ENCODE measurements around the gene SOBP.

Gene SOBP

DNA sequence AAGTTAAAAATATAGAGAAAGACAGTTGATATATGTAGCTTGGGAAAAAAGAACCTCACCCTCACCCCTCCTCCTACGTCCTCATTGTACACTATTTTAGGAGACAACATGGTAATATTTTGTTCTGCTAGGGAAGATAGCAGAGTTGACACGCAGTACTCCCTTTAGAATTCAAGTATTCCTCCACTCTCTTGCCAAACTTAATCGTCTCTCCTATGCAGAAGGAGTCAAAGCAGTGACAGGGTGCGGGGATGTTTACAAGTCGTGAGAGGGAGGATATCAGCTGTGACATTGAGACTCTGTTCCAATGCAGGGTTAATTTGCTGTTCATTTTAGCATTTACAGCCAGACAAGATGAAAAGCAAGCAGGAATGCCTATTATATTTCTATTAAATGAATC lies 97.5 kb downstream of the SOBP start:
- no peak for DNase-seq (ENCODE audit: low spot score)

DNA sequence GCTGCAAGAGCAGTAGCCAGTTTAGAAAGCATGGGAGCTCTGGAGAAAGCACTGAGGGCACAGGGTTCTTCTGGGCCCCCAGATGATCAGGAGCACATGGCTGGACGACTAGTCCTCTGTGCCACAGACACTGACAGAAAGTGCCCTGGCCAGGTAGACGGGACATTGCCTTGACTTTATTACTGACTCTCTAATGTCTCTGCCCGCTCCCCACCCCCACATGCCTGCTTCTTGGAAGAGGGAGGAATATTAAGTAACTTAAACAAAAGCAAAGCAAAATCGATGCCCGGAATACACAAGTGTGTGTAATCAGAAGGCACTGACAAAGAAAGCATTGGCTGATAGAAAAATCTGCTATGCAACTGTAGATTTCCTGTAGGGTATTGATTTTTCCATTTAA lies 99.3 kb downstream of the SOBP start:
- DNase-seq (ENCODE audit: low spot score) = no peak

DNA sequence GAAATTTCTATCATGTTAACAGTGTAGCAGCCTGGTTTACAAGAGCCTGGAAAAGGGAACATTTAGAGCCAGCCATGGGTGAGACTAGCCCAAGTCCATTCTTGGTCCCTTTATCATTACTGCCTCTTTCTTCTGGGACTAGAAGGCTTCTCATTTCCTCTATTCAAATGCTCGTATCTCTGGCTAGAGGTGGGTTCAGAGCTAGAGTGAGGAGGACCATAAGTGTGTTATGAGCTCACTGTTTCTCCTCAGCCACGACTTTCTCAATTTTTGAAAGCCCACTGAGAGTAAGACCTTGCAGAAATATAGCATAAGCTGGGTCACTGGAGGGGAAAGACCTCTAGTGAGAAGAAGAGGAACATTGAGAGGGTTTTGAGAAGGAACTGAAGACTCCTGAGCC lies 100.0 kb downstream of the SOBP start:
- DNase-seq (ENCODE audit: low spot score) = no peak

DNA sequence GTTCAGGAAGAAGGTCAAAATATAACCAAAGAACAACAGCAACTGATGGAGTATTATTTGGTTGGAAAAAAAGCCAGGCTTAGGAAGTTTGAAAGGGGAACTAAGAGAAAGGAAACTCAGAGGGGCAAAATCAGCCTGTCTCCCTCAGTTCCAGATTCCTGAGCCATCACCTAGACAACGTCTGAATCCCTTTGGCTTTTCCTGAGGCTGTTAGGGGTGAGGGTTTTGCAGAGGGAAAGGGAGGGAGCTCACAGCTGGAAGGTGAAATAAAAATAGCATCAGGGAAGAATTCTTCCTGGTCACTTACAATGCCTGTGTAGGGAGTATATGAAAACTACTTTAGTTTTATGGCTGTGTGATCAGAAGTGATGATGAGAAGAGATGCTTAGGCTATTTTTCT lies 100.5 kb downstream of the SOBP start:
- DNase-seq (ENCODE audit: low spot score) = no peak

DNA sequence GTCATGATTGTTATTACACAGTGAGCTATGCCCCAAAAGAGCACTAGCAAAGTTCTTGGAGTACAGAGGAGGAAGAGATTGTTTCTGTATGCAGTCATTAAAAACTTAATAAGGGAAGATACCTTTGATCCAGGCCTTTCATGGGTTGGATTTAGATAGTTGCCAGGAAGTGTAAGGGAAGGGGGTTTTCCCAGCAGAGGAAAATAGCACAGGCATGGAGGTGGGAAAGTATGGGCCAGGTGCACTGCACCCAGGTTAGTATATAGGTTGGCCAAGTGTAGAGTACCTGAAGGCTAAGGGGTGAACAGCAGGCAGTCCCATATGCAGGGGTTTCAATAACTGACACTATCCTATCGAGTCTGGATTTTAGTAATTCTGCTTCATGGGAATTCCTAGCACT lies 101.4 kb downstream of the SOBP start:
- no peak for DNase-seq (ENCODE audit: low spot score)

DNA sequence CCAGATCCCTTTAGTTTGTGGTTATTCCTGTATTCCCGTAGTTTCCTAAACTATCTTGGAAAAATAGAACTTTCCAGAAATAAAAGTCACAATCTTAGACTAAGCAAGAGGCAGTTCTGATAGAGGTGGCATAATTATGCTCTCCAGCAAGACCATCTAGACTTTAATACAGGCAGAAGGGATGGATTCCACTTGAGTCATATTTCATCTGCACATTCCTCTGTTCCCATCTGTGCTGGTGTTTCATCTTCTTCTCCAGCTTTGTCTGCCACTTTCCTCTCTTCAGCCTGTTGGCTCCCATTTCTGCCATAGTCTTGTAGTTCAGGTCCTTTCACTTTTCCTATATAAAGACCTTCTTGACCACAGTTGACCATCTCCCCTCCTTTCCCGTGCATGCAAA lies 102.9 kb downstream of the SOBP start:
- no peak for DNase-seq (ENCODE audit: low spot score)

DNA sequence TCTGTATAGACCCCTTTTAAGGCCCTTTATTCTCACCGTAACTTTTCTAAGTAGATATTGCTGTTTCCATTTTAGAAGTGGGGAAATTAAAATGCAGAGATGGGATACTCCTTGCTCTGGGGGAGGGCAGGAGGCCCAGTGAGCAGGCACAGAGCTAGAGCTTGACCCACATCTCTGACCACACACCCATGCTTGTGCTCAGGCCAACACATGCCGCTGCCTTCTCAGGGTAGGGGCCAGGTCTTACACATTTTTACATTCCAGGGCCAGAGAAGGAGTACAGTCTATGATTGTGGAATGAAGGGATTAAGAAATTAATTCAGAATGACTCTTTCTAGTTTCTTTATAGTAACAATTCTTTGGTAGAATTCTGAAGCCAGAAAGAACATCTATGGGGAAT lies 104.8 kb downstream of the SOBP start:
- no peak for DNase-seq (ENCODE audit: low spot score)

DNA sequence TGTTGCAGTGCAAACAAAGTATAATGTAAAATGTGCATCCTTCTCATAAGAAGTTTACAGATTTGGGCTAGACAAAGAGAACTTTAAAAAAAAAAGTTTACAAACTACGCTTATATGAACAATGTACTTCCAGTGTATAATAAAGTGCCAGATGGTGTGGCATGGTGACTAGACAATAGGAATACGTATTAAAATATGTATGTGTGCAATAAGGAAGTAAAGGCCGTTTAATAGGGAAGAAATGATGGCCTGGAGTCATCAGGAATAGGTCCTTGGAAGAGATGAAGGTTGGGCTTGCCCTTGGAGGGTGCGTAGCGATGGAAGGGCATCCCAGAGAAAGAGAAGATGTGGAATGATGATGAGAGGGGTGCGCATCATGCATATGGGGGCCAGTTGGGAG lies 108.2 kb downstream of the SOBP start:
- no peak for DNase-seq (ENCODE audit: low spot score)

DNA sequence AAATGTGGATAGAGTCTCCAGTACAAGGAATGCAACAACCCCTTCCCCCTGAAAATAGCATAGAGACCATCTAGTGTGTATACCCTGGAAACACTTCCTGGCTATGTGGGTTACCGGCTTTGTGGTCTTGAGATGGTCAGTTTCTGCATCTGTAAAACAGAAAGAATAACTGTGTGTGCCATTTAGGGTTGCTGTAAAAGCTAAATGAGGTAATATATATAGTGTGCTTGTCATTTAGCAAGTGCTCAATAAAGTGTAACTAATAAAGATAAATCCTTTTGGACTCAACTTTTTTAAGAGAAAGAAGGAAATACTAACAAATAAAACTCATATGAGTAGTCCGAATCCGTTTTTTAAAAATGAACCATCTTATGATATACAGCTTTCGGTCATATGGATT lies 109.1 kb downstream of the SOBP start:
- no peak for DNase-seq (ENCODE audit: low spot score)

DNA sequence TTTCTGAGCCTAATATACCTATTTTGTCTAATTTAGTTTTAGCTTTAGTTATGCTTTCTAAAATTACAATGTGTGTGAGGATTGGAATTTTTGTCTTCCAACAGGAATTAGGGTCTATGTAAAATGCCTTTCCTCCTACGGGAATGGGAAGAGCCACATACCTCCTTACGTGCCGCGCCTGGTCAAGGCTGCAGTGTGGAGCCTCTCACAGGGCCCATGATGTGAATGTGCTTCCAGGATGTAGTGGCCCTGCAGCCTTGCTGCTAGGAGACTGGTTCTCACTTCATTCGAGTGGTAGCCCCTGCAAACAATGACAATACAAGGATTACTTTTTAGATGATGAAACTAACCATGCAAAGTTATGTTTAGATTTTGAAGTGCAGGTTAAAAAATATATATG lies 110.2 kb downstream of the SOBP start:
- peak; percentile 26 for DNase-seq (ENCODE audit: low spot score)

DNA sequence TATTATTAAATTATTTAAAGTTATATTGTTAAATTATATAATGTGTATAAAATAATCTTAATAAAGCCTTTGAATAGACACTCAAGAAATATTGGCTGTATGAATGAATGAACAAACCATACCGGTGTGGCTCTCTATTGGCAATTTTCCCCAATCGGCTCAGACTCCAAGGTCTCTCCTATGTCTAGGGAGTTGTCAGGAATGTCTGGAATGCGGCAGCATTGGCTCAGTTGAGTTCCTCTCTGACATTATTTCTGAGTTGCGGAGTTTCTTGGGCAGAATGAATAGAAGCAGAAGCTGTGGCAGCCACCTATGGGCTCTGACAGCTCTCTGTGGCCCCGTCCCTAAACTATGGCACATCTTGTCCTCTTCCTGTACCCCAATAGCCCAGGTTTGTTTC lies 111.0 kb downstream of the SOBP start:
- peak; percentile 48 for DNase-seq (ENCODE audit: low spot score)

DNA sequence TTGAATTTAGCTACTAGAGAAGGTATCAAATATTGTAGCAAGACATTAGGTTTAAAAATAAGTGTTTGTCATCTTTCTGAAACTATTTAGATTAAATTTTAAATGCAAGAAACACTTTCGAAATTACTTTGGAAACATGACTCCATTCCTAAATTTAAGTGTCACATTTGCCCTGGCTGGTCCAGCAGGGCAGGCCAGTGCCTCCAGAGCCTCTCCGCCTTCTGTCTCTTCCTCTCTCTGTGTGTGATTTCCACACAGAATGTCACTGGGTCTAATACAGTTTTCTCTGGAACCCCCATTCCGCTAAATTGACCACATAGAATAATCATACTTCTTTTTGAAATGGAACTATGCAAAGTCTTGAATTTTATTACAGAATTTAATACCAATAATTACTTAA lies 111.5 kb downstream of the SOBP start:
- DNase-seq (ENCODE audit: low spot score) = no peak

DNA sequence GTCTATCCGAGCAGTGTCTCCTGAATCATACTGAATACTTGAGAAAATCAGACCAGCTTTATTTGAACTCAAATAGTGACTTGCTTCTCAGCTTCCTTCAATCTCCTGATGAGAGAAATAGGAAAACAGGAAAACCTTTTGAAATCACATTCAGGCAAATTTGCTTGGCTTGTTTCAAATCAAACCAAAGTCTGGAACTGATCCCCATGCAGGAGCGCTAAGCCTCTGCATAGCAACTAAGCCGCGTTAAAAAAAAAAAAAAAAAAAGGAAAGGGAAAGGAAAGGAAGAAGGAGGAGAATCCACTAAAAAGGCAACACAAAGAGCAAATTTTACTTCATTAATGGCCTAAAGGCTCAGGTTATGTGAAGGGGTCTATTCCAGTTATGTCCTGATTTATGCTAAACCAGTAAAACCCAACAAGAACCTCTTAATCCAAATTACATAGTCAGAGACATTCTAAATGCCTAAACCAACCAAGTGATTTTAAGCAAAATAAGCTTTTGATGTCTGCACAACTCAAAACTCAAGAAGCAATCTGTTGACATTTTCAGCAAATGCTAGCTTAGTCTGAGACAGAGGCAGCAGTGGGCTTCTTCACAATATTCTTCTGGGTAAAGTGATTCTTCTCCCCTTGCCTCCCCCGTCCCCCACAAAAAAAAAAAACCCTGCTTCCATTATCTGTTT lies 112.5 kb downstream of the SOBP start:
- DNase-seq (ENCODE audit: low spot score) = no peak

DNA sequence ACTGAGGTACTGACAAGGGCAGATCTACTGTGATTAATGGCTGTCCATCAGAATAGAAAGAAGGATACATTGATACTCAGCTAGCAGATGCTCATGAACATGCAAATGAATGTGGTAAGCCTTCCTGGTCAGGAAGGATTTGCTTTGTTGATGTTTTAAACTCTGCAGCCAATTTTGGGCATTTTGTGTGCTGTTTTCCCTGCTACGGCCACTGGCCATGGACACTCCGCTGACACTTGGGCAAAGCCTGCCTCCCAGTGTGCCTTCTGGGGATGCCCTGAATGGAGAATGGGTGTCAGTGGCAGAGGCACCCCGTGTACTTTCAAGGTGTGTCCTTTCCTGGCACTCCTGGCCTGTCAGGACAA lies 113.1 kb downstream of the SOBP start:
- DNase-seq (ENCODE audit: low spot score) = no peak

DNA sequence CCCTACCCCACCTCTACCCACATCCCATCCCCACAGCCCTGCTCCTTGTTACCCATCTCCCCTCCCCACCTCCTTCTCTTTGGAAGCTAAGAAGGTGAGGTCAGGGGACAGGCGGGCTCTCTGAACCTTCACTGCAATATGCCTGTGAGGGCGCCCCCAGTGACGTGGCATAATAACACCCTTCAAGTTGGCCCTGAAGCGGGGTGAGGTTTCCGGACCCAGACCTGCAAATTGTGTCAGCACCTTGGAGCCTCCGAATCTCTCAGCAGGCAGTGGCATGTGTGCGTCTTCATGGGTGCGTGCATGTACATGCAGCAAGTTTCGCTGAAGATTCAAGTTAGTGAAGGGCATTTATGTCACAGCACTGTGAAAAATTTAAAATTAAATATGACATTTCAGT lies 114.6 kb downstream of the SOBP start:
- no peak for DNase-seq (ENCODE audit: low spot score)

DNA sequence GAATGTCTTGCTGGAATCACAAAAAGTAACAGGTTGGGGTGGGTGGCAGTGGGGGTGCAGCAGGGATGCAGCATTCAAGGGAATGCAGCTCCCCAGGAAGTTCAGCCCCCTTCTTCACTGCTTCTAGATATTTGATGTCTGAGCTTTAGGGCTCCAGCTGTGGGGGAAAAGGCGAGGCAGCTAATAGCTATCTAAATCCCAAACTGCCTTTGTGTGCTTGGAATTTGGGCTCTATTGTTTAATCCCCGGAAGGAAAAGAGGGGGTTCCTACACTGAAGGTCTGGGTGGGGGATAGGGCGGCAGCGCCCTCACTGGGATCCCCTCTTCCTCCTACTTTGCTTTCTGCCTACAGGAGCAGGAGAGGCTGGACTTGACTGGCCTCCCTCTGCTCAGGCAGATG lies 116.5 kb downstream of the SOBP start:
- no peak for DNase-seq (ENCODE audit: low spot score)

DNA sequence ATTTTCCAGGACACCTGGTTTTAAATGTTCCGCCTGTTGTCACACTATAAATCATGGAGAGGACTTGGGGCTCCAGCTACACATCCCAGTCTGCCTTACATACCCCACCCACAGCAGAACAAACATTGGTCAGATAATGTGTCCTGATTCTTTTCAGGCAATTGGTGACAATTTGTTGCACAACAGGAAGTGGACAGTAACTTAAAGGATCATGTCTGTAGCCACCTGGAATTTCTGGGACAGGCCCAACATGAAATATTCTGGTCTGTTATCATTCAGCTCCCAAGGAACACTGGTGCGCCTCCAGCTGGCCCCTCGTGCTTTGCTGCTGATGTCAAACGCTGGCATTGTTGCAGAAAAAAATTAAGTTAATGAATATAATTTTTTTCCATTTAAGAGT lies 117.2 kb downstream of the SOBP start:
- DNase-seq (ENCODE audit: low spot score) = peak; percentile 36

DNA sequence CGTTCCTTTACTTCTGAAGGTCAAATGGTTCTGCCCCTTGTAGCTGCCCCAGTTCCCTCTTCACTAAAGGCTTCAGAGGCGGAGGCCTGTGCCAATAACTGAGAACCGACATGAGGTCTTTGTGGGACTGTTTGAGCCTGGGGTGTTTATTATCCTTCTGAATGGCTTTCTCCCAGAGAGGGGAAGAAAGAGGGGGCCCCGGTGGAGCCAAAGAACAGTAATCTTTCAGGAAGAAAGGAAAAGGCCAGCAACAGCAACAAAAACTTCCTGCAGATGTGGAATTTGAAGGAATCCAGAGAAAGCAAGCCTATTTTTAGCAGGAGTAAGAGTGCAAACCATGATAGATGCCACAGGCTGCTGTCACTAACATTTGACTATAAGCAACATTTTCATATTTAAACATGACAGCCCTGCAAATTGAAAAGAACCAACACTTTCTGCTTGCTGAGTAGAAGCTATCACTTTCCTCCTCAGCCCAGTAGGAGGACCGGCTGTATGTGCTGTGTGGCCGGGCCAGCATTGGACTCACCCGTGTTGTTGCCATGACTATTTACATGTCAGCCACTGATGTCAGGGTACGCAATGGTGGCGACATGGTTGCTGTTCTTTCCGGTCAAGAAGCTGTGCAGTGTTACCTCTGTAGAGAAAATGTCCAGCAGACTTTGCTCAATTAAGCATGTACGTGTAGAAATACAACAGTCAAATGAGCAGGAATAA lies 121.3 kb downstream of the SOBP start:
- no peak for DNase-seq (ENCODE audit: low spot score)

DNA sequence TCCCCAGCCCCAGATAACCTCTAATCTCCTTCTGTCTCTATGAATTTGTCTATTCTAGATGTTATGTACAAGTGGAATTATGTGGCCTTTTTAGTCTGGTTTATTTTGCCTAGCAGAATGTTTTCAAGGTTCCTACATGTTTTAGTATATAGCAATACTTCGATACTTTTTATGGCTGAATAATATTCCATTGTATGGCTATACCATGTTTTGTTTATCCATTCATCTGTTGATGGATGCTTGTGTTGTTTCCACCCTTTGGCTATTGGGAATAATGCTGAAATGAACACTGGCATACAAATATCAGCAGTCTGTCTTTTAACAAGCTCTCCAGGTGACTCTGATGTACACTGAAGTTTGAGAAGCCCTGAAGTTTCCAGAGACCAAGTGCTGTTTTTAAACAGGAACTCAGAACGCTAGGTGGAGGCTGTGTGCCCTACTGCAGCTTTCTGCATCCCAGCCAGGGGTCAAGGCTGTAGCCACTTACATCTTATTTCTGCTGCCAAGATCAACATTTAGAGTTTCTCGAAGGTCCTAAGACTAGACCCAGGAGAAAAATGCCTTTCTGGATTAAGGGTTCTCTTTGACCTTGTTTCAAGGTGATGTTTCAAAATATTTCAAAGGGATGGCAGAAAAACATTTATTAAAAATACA lies 123.0 kb downstream of the SOBP start:
- DNase-seq (ENCODE audit: low spot score) = no peak

DNA sequence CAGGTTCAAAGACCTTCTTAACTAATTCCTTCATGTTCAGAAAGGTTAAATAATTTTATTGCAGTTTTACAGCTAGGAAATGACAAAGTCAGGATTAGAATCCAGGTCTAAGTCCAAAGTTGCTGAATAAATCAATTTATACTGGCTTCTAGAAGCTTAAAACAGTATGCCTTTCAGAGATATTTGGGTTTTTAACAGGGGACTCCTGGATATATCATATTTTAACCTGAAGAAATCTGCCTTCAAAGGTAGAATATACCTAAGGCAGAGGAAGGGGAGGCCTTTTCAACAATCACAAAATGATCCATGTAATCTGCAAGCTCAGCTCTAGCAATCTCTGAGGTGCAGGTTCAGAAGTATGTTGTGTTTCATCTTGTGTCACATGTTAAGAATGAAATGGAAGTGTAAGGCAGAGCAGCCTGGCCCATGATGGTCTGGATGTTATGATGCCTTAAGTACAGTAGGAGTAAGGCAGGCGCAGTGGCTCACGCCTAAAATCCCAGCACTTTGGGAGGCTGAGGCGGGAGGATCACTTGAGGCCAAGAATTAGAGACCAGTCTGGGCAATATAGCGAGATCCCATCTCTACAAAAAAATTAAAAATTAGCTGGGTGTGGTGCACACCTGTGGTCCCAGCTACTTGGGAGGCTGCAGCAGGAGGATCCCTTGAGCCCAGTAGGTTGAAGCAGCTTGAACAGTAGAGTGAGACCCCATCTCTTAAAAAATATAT lies 123.9 kb downstream of the SOBP start:
- DNase-seq (ENCODE audit: low spot score) = no peak

DNA sequence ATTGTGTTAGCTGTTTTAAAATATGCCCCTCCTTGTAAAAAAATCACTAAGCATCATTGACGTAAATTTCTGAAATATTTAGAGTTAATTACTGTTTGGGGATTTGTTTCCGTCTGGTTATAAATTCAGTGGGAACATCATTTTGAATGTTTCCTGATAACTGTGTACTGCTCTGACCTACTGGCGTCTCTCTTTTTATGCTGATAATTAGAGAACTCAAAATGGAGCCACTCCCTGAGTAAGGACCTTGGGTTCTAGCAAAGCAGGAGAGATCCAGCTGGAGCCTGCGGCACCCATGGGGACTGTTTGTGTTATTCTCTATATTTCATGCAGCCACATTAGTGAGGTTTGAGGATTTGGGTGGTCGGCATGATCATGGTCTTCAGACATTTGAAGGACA lies 124.9 kb downstream of the SOBP start:
- no peak for DNase-seq (ENCODE audit: low spot score)

DNA sequence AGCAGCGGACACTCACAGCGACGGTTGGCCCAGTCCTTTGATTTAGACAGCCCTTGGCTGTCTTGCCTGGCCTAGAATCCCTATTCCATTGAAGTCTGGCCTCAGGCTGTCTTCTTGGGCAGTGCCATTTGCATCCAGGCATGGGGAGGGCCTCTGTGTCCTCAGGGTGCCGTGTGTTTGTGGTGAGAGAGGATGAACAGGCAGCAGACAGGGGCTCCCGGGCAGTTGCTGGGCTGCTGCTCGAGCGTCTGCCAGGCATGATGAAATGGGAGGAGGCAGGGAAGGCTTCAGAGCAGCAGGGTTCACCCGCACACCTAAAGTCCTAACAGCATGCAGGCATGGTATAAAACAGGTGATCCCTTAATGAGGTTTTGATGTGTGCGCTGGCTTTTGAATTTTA lies 126.9 kb downstream of the SOBP start:
- no peak for DNase-seq (ENCODE audit: low spot score)

DNA sequence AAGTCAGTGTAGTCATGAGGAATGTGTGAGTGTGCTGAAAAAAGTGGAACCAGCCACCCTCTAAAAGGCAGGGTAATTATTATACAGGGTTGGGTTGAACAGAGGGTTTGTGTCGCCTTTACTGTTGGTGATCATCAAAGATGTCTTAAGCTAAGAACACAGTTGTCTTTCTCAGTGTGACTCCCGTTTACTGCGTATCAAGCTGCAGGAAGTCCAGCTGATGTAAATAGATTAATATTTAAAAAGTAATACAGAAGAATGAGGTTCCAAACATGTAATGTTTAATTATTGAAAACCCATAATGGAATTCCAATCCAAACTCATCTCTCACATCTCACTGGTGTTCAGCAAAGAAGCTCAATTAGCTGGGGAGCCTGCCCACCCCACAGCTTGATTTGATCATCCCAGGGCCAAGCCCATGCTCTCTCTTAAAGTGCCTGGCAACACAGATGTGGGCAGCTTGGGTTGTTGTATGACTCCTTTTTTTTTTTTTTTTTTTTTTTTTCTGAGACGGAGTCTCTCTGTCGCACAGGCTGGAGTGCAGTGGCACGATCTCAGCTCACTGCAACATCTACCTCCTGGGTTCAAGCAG lies 127.5 kb downstream of the SOBP start:
- DNase-seq (ENCODE audit: low spot score) = no peak

All from HuH-7 (cell line).